Testis (tissue), 2 donors: ENCODE data around the gene CFB.

Experiments used
- CTCF ChIP-seq, 3 experiments: fragments of 450-650 bp in 2 of 3; fragments of 200-600 bp in 1 of 3; sonication (generic) in 1 of 3; IDR thresholded peaks; one replicate each; pipeline ENCODE4 v1.5.1; 2016 to 2019; ENCODE audit warnings: antibody characterized with exemption in 3 of 3, mild to moderate bottlenecking in 2 of 3, moderate library complexity in 1 of 3
- POLR2A ChIP-seq: fragments of 450-650 bp; IDR thresholded peaks from one replicate; pipeline ENCODE4 v1.6.1; 2017; ENCODE audit warnings: antibody characterized with exemption, mild to moderate bottlenecking, moderate library complexity

- TF ChIP-seq CTCF (IDR thresholded peaks at IDR 0.05) (no peak), POLR2A (no peak)
Observed at GRCh38 chr6:31915756-31916155, 30.1 kb upstream of the CFB start.
